ENCODE measurements around the gene SFTPB. TPM values are rescaled to one million over a fixed set of nuclear protein-coding genes. Genes with fewer than 3 reads are reported as not detected.

Gene SFTPB
- total RNA-seq, 1 experiment from 2014 or later = not detected

GRCh38 chr2:85613717-85614515 is 54.1 kb downstream of the SFTPB start:
- DNase-seq (ENCODE audit: low spot score) = no peak

GRCh38 chr2:85611705-85612587 is 56.1 kb downstream of the SFTPB start, which contains the start of gene C2orf68:
C2orf68 (minus strand) TSS chr2:85612066; CDS start chr2:85611984, 82 bp downstream.
- DNase-seq (ENCODE audit: low spot score) = peak; percentile 73

DNA sequence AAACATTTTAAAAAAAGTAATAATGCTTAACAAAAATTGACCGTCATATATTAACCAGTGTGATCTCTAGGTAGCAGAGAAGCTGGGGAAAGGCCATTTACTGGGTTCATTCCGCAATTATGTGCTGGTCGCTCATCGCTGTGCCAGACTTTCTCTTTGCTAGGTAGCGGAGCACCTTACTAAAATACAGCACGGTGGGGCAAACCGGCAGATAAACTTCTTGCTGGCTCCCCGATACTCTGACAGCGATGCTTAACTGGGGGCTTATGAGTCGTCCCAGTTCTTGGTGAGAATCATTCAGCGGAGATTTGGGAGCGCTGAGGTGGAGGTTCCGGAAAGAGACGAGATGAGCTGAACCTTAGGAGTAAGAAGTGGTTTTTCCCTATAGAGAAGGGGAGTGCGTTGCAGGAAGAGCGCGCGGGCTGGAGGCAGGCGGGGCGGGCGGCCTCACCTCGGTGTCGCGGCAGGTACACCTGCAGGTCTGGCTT is 56.7 kb downstream of the SFTPB start:
- no peak for DNase-seq (ENCODE audit: low spot score)

Other genes starting within 250 kb of the SFTPB start
- gene SH2D6, start 249.5 kb downstream of the SFTPB start, total RNA-seq (2014; rRNA removed; shearing (Covaris generic)) = not detected in 2 replicates
- gene MAT2A, start 129.0 kb downstream of the SFTPB start, total RNA-seq (2014; rRNA removed; shearing (Covaris generic)) = 30.6 and 52.6 TPM in 2 replicates
- 36.8 and 44.7 TPM in 2 replicates for gene GGCX, start 106.7 kb downstream of the SFTPB start, total RNA-seq (2014; rRNA removed; shearing (Covaris generic))
- gene VAMP8, start 90.6 kb downstream of the SFTPB start, total RNA-seq (2014; rRNA removed; shearing (Covaris generic)) = 0.43 and 1.3 TPM in 2 replicates
- gene VAMP5, start 83.8 kb downstream of the SFTPB start, total RNA-seq (2014; rRNA removed; shearing (Covaris generic)) = 0.77 and 1.8 TPM in 2 replicates
- gene RNF181, start 72.5 kb downstream of the SFTPB start, total RNA-seq (2014; rRNA removed; shearing (Covaris generic)) = 286 and 303 TPM in 2 replicates
- gene TMEM150A, start 65.5 kb downstream of the SFTPB start, total RNA-seq (2014; rRNA removed; shearing (Covaris generic)) = 10.2 and 11.1 TPM in 2 replicates
- gene C2orf68, start 56.1 kb downstream of the SFTPB start, total RNA-seq (2014; rRNA removed; shearing (Covaris generic)) = 18.8 and 20.1 TPM in 2 replicates
- gene USP39, start 52.0 kb downstream of the SFTPB start, total RNA-seq (2014; rRNA removed; shearing (Covaris generic)) = 73.4 and 81.2 TPM in 2 replicates
- not detected in 2 replicates for gene GNLY, start 26.2 kb upstream of the SFTPB start, total RNA-seq (2014; rRNA removed; shearing (Covaris generic))
- gene ATOH8, start 85.8 kb upstream of the SFTPB start, total RNA-seq (2014; rRNA removed; shearing (Covaris generic)) = 13.1 and 13.6 TPM in 2 replicates
- 17.7 TPM in 2 replicates for gene ST3GAL5, start 220.8 kb upstream of the SFTPB start, total RNA-seq (2014; rRNA removed; shearing (Covaris generic))